Astrocyte of the cerebellum (primary cell): Measurements from ENCODE around the gene TACR1.

Experiments
- DNase-seq: peaks from one replicate; pipeline ENCODE4 v3.0.0-alpha.2; 2011; ENCODE audit warnings: low read depth
- H3K4me3 ChIP-seq: 2 replicates; pipeline ENCODE4 v1.5.1; 2011; ENCODE audit warnings: mild to moderate bottlenecking, low read depth, low read length, moderate library complexity
- CTCF ChIP-seq: IDR thresholded peaks from 2 replicates; pipeline ENCODE4 v1.5.1; 2012; ENCODE audit warnings: low read length, low read depth, moderate library complexity, mild to moderate bottlenecking; ENCODE audit errors: missing control alignments
- in situ Hi-C: cut with HindIII; loops from 2 replicates; pipeline ENCODE4 v1.10.0; 2017; ENCODE audit warnings: low sequenced_read_pairs

Gene TACR1

GRCh38 chr2:75006041-75006440 lies 193.3 kb downstream of the TACR1 start:
- in situ Hi-C loops = no loop called here
- TF ChIP-seq CTCF = no peak
- DNase-seq = no peak
- no peak overlapping the region for H3K4me3 ChIP-seq

- DNase-seq = no peak
- TF ChIP-seq CTCF = no peak
- in situ Hi-C loops = no loop called here
- no peak overlapping the region for H3K4me3 ChIP-seq
Measured at GRCh38 chr2:75003773-75004172, 195.5 kb downstream of the TACR1 start.

- H3K4me3 ChIP-seq = no peak overlapping the region
- DNase-seq = no peak
- TF ChIP-seq CTCF = no peak
- in situ Hi-C loops = no loop called here
Measured at GRCh38 chr2:75003276-75003675, 196.0 kb downstream of the TACR1 start.

GRCh38 chr2:75002007-75002406 lies 197.3 kb downstream of the TACR1 start:
- no peak overlapping the region for H3K4me3 ChIP-seq
- TF ChIP-seq CTCF = no peak
- no peak for DNase-seq
- in situ Hi-C loops = no loop called here

- DNase-seq = no peak
- in situ Hi-C loops = no loop called here
- no peak overlapping the region for H3K4me3 ChIP-seq
- no peak for TF ChIP-seq CTCF
Measured at GRCh38 chr2:74999468-74999867, 199.9 kb downstream of the TACR1 start.
